GM19372 (cell line): Measurements from ENCODE around the gene ALG3.

Experiments used
- ATAC-seq: cut with Tn5 transposase; IDR thresholded peaks from one replicate; pipeline ENCODE4 v1.9.1; 2021; ENCODE audit warnings: mild to moderate bottlenecking, low read depth, moderate library complexity; ENCODE audit not compliant: unreplicated experiment

The ALG3 gene

GRCh38 chr3:184200825-184201224 lies 47.9 kb downstream of the ALG3 start:
- no peak for ATAC-seq

GRCh38 chr3:184198509-184198908 lies 50.3 kb downstream of the ALG3 start:
- no peak for ATAC-seq

GRCh38 chr3:184196536-184196935 lies 52.2 kb downstream of the ALG3 start:
- ATAC-seq, result no peak

- ATAC-seq, result no peak
Measured at GRCh38 chr3:184193991-184194539, 54.7 kb downstream of the ALG3 start.

GRCh38 chr3:184192889-184193288 lies 55.9 kb downstream of the ALG3 start:
- no peak for ATAC-seq
